Mesothelial cell of epicardium (in vitro differentiated cells): Measurements from ENCODE around the gene WDR76. TPM values are rescaled to one million over a fixed set of nuclear protein-coding genes. Genes with fewer than 3 reads are reported as not detected.
A peak's percentile ranks its signal among the peaks of the same experiment; 100 is the strongest.
"Not testable (repeated sequence)": the region's sequence is repeated elsewhere in the genome, so short reads cannot be mapped to it uniquely, and the experiment has no call there.

Source experiments
- DNase-seq, 2 experiments: peaks; one replicate each; pipeline ENCODE4 v3.0.0; 2021; ENCODE audit warnings: low spot score in 2 of 2; ENCODE audit not compliant: unreplicated experiment in 2 of 2
- H3K27ac Mint-ChIP-seq: 2 replicates; pipeline ENCODE4 v1.8.0; 2021; ENCODE audit warnings: mixed read lengths
- H3K27me3 Mint-ChIP-seq: 2 replicates; pipeline ENCODE4 v1.8.0; 2021; ENCODE audit warnings: low read depth, mixed read lengths
- H3K36me3 Mint-ChIP-seq: 2 replicates; pipeline ENCODE4 v1.8.0; 2021; ENCODE audit warnings: mixed read lengths
- H3K4me1 Mint-ChIP-seq: 2 replicates; pipeline ENCODE4 v1.8.0; 2021; ENCODE audit warnings: mixed read lengths
- H3K4me3 Mint-ChIP-seq: 2 replicates; pipeline ENCODE4 v1.8.0; 2021; ENCODE audit warnings: mild to moderate bottlenecking, moderate library complexity, mixed read lengths
- H3K9me3 Mint-ChIP-seq: 2 replicates; pipeline ENCODE4 v1.8.0; 2021; ENCODE audit warnings: mixed read lengths
- CTCF ChIP-seq: fragments of 200-600 bp; sonication (generic); IDR thresholded peaks from one replicate; pipeline ENCODE4 v1.5.0; 2021; ENCODE audit warnings: antibody characterized with exemption; ENCODE audit not compliant: unreplicated experiment
- total RNA-seq: library from RNA; stranded (reverse); gene quantifications from 3 replicates; pipeline ENCODE4 v1.2.1, GENCODE V29; 2021

Gene WDR76
- total RNA-seq, 1 donor from 2014 or later = 8.0 TPM

DNA sequence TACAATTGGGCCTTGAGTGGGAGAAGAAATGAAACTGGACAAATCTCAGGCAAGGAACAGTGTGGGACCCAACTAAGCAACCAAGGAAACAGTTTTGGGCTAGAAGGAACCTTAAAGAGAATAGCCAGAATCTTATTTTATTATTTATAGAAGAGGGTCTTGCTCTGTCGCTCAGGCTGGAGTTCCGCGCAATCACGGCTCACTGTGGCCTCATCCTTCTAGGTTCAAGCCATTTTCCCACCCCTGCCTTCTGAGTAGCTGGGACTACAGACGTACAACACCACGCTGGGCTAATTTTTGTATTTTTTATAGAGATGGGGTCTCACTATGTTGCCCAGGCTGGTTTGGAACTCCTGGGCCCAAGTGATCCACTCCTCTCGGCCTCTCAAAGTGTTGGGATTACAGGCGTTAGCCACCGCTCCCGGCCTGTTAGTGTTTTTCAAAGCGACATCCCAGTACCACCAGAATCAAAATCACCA lies 734 bp upstream of the WDR76 start:
- no peak for DNase-seq
- Mint-ChIP-seq H3K4me1 (peaks cover 22% of the 10 kb centered on the region), H3K27me3 (no peaks in the 10 kb centered on the region), H3K27ac (no peak overlapping the region), H3K9me3 (peaks cover 3% of the 10 kb centered on the region), H3K36me3 (peaks cover 2% of the 10 kb centered on the region), H3K4me3 (peak overlapping the region; percentile 66)
- TF ChIP-seq CTCF = no peak

- peaks cover 3% of the 10 kb centered on the region for H3K9me3 Mint-ChIP-seq
- H3K27me3 Mint-ChIP-seq = no peaks in the 10 kb centered on the region
- H3K36me3 Mint-ChIP-seq = no peaks in the 10 kb centered on the region
- TF ChIP-seq CTCF = no peak
- peak overlapping the region; percentile 66 for H3K4me3 Mint-ChIP-seq
- DNase-seq = no peak
- H3K27ac Mint-ChIP-seq = peak overlapping the region; percentile 15
- peaks cover 17% of the 10 kb centered on the region for H3K4me1 Mint-ChIP-seq
Observed at GRCh38 chr15:43828061-43828657, 1.4 kb downstream of the WDR76 start.

DNA sequence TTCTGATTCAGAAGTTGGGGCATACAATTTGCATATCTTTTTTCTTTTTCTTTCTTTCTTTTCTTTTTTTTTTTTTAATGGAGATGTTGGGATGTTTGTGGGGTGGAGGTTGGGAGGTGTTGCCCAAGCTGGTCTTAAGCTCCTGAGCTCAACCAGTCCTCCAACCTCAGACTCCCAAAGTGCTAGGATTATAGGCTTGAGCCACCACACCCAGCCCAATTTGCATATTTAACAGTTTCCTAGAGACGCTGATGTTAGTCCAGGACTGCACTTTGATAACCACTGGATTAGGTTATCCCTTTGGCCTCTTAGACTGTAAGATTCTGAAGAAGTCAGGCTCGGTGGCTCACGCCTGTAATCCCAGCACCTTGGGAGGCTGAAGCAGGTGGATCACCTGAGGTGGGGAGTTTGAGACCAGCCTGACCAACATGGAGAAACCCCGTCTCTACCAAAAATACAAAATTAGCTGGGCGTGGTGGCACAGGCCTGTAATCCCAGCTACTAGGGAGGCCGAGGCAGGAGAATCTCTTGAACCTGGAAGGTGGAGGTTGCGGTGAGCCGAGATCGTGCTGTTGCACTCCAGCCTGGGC lies 3.2 kb downstream of the WDR76 start:
- H3K9me3 Mint-ChIP-seq, H3K36me3 Mint-ChIP-seq, H3K4me3 Mint-ChIP-seq, H3K27ac Mint-ChIP-seq, H3K27me3 Mint-ChIP-seq, DNase-seq, H3K4me1 Mint-ChIP-seq: not testable (repeated sequence)

DNA sequence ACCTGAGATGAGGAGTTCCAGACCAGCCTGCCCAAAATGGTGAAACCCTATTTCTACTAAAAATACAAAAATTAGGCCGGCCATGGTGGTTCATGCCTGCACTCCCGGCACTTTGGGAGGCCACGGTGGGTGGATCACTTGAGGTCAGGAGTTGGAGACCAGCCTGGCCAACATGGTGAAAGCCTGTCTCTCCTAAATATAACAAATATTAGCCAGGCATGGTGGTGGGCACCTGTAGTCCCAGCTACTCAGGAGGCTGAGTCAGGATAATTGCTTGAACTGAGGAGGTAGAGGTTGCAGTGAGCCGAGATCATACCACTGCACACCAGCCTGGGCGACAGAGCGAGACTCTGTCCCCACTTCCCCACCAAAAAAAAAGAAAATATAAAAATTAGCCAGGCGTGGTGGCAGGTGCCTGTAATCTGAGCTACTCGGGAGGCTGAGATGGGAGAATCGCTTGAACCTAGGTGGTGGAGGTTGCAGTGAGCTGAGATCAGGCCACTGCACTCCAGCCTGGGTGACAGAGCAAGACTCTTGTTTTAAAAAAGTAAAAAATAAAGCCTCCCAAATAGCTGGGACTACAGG lies 4.0 kb downstream of the WDR76 start:
- H3K4me1 Mint-ChIP-seq, DNase-seq, H3K9me3 Mint-ChIP-seq, H3K27ac Mint-ChIP-seq, H3K36me3 Mint-ChIP-seq, H3K4me3 Mint-ChIP-seq, H3K27me3 Mint-ChIP-seq: not testable (repeated sequence)

DNA sequence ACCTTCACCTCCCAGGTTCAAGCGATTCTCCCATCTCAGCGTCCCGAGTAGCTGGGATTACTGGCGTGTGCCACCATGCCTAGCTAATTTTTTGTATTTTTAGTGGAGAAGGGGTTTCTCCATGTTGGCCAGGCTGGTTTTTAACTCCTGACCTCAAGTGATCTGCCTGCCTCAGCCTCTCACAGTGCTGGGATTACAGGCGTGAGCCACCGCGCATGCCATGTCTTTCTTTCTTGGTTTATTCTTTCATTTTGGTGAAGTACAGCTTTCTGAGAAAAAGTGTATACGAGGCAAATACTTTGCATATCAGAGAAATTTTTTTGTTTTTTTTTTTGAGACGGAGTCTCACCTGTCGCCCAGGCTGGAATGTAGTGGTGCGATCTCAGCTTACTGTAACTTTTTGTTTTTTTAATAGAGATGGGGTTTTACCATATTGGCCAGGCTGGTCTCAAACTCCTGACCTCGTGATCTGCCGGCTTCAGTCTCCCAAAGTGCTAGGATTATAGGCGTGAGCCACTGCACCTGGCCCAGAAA lies 4.8 kb downstream of the WDR76 start:
- not testable (repeated sequence) for H3K4me3 Mint-ChIP-seq, H3K9me3 Mint-ChIP-seq, H3K27me3 Mint-ChIP-seq, DNase-seq, H3K27ac Mint-ChIP-seq, H3K4me1 Mint-ChIP-seq, H3K36me3 Mint-ChIP-seq

DNA sequence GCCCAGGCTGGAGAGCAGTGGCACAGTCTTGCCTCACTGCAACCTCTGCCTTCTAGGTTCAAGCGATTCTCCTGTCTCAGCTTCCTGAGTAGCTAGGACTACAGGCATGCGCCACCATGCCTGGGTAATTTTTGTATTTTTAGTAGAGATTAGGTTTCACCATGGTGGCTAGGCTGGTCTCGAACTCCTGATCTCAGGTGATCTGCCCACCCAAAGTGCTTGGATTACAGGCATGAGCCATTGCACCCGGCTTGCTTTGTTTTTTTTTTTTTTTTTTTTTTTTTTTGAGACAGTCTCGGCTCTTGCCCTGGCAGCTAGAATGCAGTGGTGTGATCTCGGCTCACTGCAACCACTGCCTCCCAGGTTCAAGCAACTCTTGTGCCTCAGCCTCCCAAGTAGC lies 5.7 kb downstream of the WDR76 start:
- not testable (repeated sequence) for H3K27ac Mint-ChIP-seq, H3K9me3 Mint-ChIP-seq, H3K4me3 Mint-ChIP-seq, H3K4me1 Mint-ChIP-seq, H3K36me3 Mint-ChIP-seq, H3K27me3 Mint-ChIP-seq, DNase-seq

GRCh38 chr15:43845421-43845820 lies 18.6 kb downstream of the WDR76 start:
- no peaks in the 10 kb centered on the region for H3K9me3 Mint-ChIP-seq
- no peak for DNase-seq
- H3K27me3 Mint-ChIP-seq = no peaks in the 10 kb centered on the region
- no peak for TF ChIP-seq CTCF
- no peak overlapping the region for H3K4me3 Mint-ChIP-seq
- peaks cover 4% of the 10 kb centered on the region for H3K36me3 Mint-ChIP-seq
- no peak overlapping the region for H3K27ac Mint-ChIP-seq
- H3K4me1 Mint-ChIP-seq = no peaks in the 10 kb centered on the region
